Stimulated activated memory B cell treated with anti-CD40 and anti-IgM and Interleukin-4, amounts not matched to agents 10 μg/mL and 1 μg/mL and 100 μg/mL, for 72 hours (primary cell): ENCODE results near the gene CACNG8.
"Not testable (repeated sequence)": the region's sequence is repeated elsewhere in the genome, so short reads cannot be mapped to it uniquely, and the experiment has no call there.

Source experiments
- ATAC-seq: fragments of 150-1000 bp; cut with Tn5 transposase; 2 replicates; pipeline ENCODE4 v1.10.0; 2021
- H3K27ac Mint-ChIP-seq: one replicate; pipeline ENCODE4 v1.8.0; 2022; ENCODE audit warnings: mild to moderate bottlenecking, mixed read lengths
- H3K27me3 Mint-ChIP-seq: one replicate; pipeline ENCODE4 v1.8.0; 2022; ENCODE audit warnings: mixed read lengths
- H3K36me3 Mint-ChIP-seq: one replicate; pipeline ENCODE4 v1.8.0; 2022; ENCODE audit warnings: mixed read lengths
- H3K4me1 Mint-ChIP-seq: one replicate; pipeline ENCODE4 v1.8.0; 2022; ENCODE audit warnings: mixed read lengths
- H3K4me3 Mint-ChIP-seq: one replicate; pipeline ENCODE4 v1.8.0; 2022; ENCODE audit warnings: mild to moderate bottlenecking, moderate library complexity, mixed read lengths
- H3K9me3 Mint-ChIP-seq: one replicate; pipeline ENCODE4 v1.8.0; 2022; ENCODE audit warnings: mixed read lengths

The CACNG8 gene

GRCh38 chr19:53962887-53963431, at the start of gene CACNG8:
Gene CACNG8, plus strand, starts transcription at chr19:53962937.
- H3K27me3 Mint-ChIP-seq: peaks cover 82% of the 10 kb centered on the region
- H3K36me3 Mint-ChIP-seq: peaks cover 12% of the 10 kb centered on the region
- no peak within 1 kb of the TSS for H3K27ac Mint-ChIP-seq
- ATAC-seq: no peak
- H3K4me3 Mint-ChIP-seq: no peak within 1 kb of the TSS
- no peaks in the 10 kb centered on the region for H3K4me1 Mint-ChIP-seq
- peaks cover 29% of the 10 kb centered on the region for H3K9me3 Mint-ChIP-seq

GRCh38 chr19:53915000-53915399, 47.7 kb upstream of the CACNG8 start:
- Mint-ChIP-seq H3K27me3 (peaks cover 24% of the 10 kb centered on the region), H3K4me3 (no peak overlapping the region), H3K9me3 (peaks cover 20% of the 10 kb centered on the region), H3K36me3 (no peaks in the 10 kb centered on the region), H3K4me1 (no peaks in the 10 kb centered on the region), H3K27ac (no peak overlapping the region)
- no peak for ATAC-seq

- no peak for ATAC-seq
- no peak overlapping the region for H3K27ac Mint-ChIP-seq
- H3K4me3 Mint-ChIP-seq: no peak overlapping the region
- H3K27me3 Mint-ChIP-seq: peaks cover 14% of the 10 kb centered on the region
- peaks cover 20% of the 10 kb centered on the region for H3K9me3 Mint-ChIP-seq
- no peaks in the 10 kb centered on the region for H3K36me3 Mint-ChIP-seq
- H3K4me1 Mint-ChIP-seq: no peaks in the 10 kb centered on the region
Measured at GRCh38 chr19:53916004-53916403, 46.7 kb upstream of the CACNG8 start.

- H3K4me3 Mint-ChIP-seq: no peak overlapping the region
- H3K4me1 Mint-ChIP-seq: no peaks in the 10 kb centered on the region
- H3K27ac Mint-ChIP-seq: no peak overlapping the region
- ATAC-seq: no peak
- H3K36me3 Mint-ChIP-seq: no peaks in the 10 kb centered on the region
- peaks cover 16% of the 10 kb centered on the region for H3K9me3 Mint-ChIP-seq
- H3K27me3 Mint-ChIP-seq: peaks cover under 1% of the 10 kb centered on the region
Measured at GRCh38 chr19:53917356-53917755, 45.4 kb upstream of the CACNG8 start.

GRCh38 chr19:53927739-53928138, 35.0 kb upstream of the CACNG8 start:
- H3K27ac Mint-ChIP-seq: no peak overlapping the region
- no peaks in the 10 kb centered on the region for H3K36me3 Mint-ChIP-seq
- peaks cover 23% of the 10 kb centered on the region for H3K9me3 Mint-ChIP-seq
- H3K27me3 Mint-ChIP-seq: no peaks in the 10 kb centered on the region
- H3K4me1 Mint-ChIP-seq: no peaks in the 10 kb centered on the region
- no peak overlapping the region for H3K4me3 Mint-ChIP-seq
- ATAC-seq: no peak

- Mint-ChIP-seq H3K4me1 (no peaks in the 10 kb centered on the region), H3K36me3 (no peaks in the 10 kb centered on the region), H3K27me3 (peaks cover 9% of the 10 kb centered on the region), H3K27ac (no peak overlapping the region), H3K4me3 (no peak overlapping the region), H3K9me3 (peaks cover 10% of the 10 kb centered on the region)
- ATAC-seq: no peak
Measured at GRCh38 chr19:53936029-53936428, 26.7 kb upstream of the CACNG8 start.

- no peak for ATAC-seq
- Mint-ChIP-seq H3K27ac (no peak overlapping the region), H3K4me3 (no peak overlapping the region), H3K36me3 (peaks cover 11% of the 10 kb centered on the region), H3K9me3 (peaks cover 22% of the 10 kb centered on the region), H3K27me3 (peaks cover 36% of the 10 kb centered on the region), H3K4me1 (no peaks in the 10 kb centered on the region)
Measured at GRCh38 chr19:53942001-53942786, 20.5 kb upstream of the CACNG8 start.

- peaks cover 21% of the 10 kb centered on the region for H3K9me3 Mint-ChIP-seq
- H3K27me3 Mint-ChIP-seq: peaks cover 45% of the 10 kb centered on the region
- no peaks in the 10 kb centered on the region for H3K4me1 Mint-ChIP-seq
- no peak for ATAC-seq
- no peak overlapping the region for H3K27ac Mint-ChIP-seq
- H3K4me3 Mint-ChIP-seq: no peak overlapping the region
- H3K36me3 Mint-ChIP-seq: peaks cover 11% of the 10 kb centered on the region
Measured at GRCh38 chr19:53944416-53944815, 18.3 kb upstream of the CACNG8 start.

- H3K27ac Mint-ChIP-seq: no peak overlapping the region
- peaks cover 11% of the 10 kb centered on the region for H3K36me3 Mint-ChIP-seq
- ATAC-seq: no peak
- peaks cover 45% of the 10 kb centered on the region for H3K27me3 Mint-ChIP-seq
- H3K4me3 Mint-ChIP-seq: no peak overlapping the region
- H3K9me3 Mint-ChIP-seq: peaks cover 21% of the 10 kb centered on the region
- H3K4me1 Mint-ChIP-seq: no peaks in the 10 kb centered on the region
Measured at GRCh38 chr19:53944933-53945332, 17.8 kb upstream of the CACNG8 start.

- Mint-ChIP-seq H3K4me1 (no peaks in the 10 kb centered on the region), H3K27me3 (peaks cover 41% of the 10 kb centered on the region), H3K4me3 (no peak overlapping the region), H3K27ac (no peak overlapping the region), H3K36me3 (peaks cover 11% of the 10 kb centered on the region), H3K9me3 (peaks cover 19% of the 10 kb centered on the region)
- no peak for ATAC-seq
Measured at GRCh38 chr19:53945441-53945840, 17.3 kb upstream of the CACNG8 start.

- H3K27me3 Mint-ChIP-seq: peaks cover 36% of the 10 kb centered on the region
- no peak overlapping the region for H3K27ac Mint-ChIP-seq
Measured at GRCh38 chr19:53945998-53946397, 16.7 kb upstream of the CACNG8 start.

GRCh38 chr19:53947624-53948023, 15.1 kb upstream of the CACNG8 start:
- Mint-ChIP-seq H3K27ac (no peak overlapping the region), H3K27me3 (peaks cover 33% of the 10 kb centered on the region), H3K9me3 (peaks cover 16% of the 10 kb centered on the region), H3K4me1 (no peaks in the 10 kb centered on the region), H3K36me3 (peaks cover 8% of the 10 kb centered on the region), H3K4me3 (no peak overlapping the region)
- no peak for ATAC-seq

More at GRCh38 chr19:53945998-53946397, 16.7 kb upstream of the CACNG8 start:
- H3K4me1 Mint-ChIP-seq: no peaks in the 10 kb centered on the region
- peaks cover 17% of the 10 kb centered on the region for H3K9me3 Mint-ChIP-seq
- no peak overlapping the region for H3K4me3 Mint-ChIP-seq
- no peak for ATAC-seq
- peaks cover 11% of the 10 kb centered on the region for H3K36me3 Mint-ChIP-seq

- not testable (repeated sequence) for H3K27ac Mint-ChIP-seq, H3K4me3 Mint-ChIP-seq, ATAC-seq, H3K4me1 Mint-ChIP-seq, H3K36me3 Mint-ChIP-seq
- Mint-ChIP-seq H3K9me3 (peaks cover 11% of the 10 kb centered on the region), H3K27me3 (peaks cover 24% of the 10 kb centered on the region)
Measured at GRCh38 chr19:53948611-53949010, 14.1 kb upstream of the CACNG8 start.

GRCh38 chr19:53951436-53951835, 11.3 kb upstream of the CACNG8 start:
- Mint-ChIP-seq H3K36me3 (no peaks in the 10 kb centered on the region), H3K4me1 (no peaks in the 10 kb centered on the region), H3K9me3 (peaks cover 13% of the 10 kb centered on the region)

GRCh38 chr19:53951947-53952346, 10.8 kb upstream of the CACNG8 start:
- H3K4me3 Mint-ChIP-seq: no peak overlapping the region
- no peaks in the 10 kb centered on the region for H3K36me3 Mint-ChIP-seq

More at GRCh38 chr19:53951436-53951835, 11.3 kb upstream of the CACNG8 start:
- Mint-ChIP-seq H3K27ac (no peak overlapping the region), H3K4me3 (no peak overlapping the region), H3K27me3 (peaks cover 34% of the 10 kb centered on the region)
- ATAC-seq: no peak

GRCh38 chr19:53953383-53953782, 9.4 kb upstream of the CACNG8 start:
- no peak for ATAC-seq
- H3K4me3 Mint-ChIP-seq: no peak overlapping the region
- H3K36me3 Mint-ChIP-seq: peaks cover under 1% of the 10 kb centered on the region
- H3K4me1 Mint-ChIP-seq: no peaks in the 10 kb centered on the region
- no peak overlapping the region for H3K27ac Mint-ChIP-seq
- H3K9me3 Mint-ChIP-seq: peaks cover 8% of the 10 kb centered on the region
- H3K27me3 Mint-ChIP-seq: peaks cover 39% of the 10 kb centered on the region

More at GRCh38 chr19:53951947-53952346, 10.8 kb upstream of the CACNG8 start:
- no peak for ATAC-seq
- H3K4me1 Mint-ChIP-seq: no peaks in the 10 kb centered on the region
- H3K27ac Mint-ChIP-seq: no peak overlapping the region
- peaks cover 35% of the 10 kb centered on the region for H3K27me3 Mint-ChIP-seq
- peaks cover 12% of the 10 kb centered on the region for H3K9me3 Mint-ChIP-seq
